Mammary epithelial cell (primary cell): ENCODE measurements around the gene NFX1.

ENCODE experiments used
- EZH2 ChIP-seq: IDR thresholded peaks from 2 replicates; pipeline ENCODE4 v1.6.1; 2012; ENCODE audit warnings: low read length, inconsistent platforms, borderline replicate concordance
- TF ChIP-seq, protein P1 (sequence below), 2 donors: IDR thresholded peaks in 1 of 2; conservative IDR thresholded peaks in 1 of 2; 2 replicates each; pipeline ENCODE4 v1.5.1; 2011 to 2012; ENCODE audit warnings: inconsistent platforms in 2 of 2, low read length in 2 of 2, mild to moderate bottlenecking in 2 of 2, control low read depth in 1 of 2, low read depth in 1 of 2; ENCODE audit not compliant: insufficient read depth in 1 of 2; ENCODE audit errors: extremely low read depth in 1 of 2

GRCh38 chr9:33348998-33349397, 58.7 kb downstream of the NFX1 start:
- TF ChIP-seq, protein P1, sequence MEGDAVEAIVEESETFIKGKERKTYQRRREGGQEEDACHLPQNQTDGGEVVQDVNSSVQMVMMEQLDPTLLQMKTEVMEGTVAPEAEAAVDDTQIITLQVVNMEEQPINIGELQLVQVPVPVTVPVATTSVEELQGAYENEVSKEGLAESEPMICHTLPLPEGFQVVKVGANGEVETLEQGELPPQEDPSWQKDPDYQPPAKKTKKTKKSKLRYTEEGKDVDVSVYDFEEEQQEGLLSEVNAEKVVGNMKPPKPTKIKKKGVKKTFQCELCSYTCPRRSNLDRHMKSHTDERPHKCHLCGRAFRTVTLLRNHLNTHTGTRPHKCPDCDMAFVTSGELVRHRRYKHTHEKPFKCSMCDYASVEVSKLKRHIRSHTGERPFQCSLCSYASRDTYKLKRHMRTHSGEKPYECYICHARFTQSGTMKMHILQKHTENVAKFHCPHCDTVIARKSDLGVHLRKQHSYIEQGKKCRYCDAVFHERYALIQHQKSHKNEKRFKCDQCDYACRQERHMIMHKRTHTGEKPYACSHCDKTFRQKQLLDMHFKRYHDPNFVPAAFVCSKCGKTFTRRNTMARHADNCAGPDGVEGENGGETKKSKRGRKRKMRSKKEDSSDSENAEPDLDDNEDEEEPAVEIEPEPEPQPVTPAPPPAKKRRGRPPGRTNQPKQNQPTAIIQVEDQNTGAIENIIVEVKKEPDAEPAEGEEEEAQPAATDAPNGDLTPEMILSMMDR (conservative IDR thresholded peaks at IDR 0.05 in 1 of 2, IDR thresholded peaks at IDR 0.05 in 1 of 2; ENCODE audit: extremely low read depth in 1 of 2, insufficient read depth in 1 of 2, low read depth in 1 of 2, low read length in 2 of 2) = no peak
- no peak for TF ChIP-seq EZH2
